NOMO-1 treated with DMSO at 0.1 percent for 48 hours (cell line): ENCODE measurements around the gene FILIP1L.

ENCODE experiments used
- DNase-seq: peaks from one replicate; lab custom pipeline; 2025; ENCODE audit not compliant: unreplicated experiment; lab: John Stamatoyannopoulos, UW

FILIP1L gene

GRCh38 chr3:99873269-99874102 is 240.8 kb downstream of the FILIP1L start:
- no peak for DNase-seq

- DNase-seq = peak; percentile 27
These were observed 241.4 kb downstream of the FILIP1L start for GRCh38 chr3:99872923-99873254.

- DNase-seq = no peak
These were observed 242.9 kb downstream of the FILIP1L start for GRCh38 chr3:99871231-99872045.

GRCh38 chr3:99870712-99871111 is 243.6 kb downstream of the FILIP1L start:
- DNase-seq = no peak

- no peak for DNase-seq
These were observed 244.7 kb downstream of the FILIP1L start for GRCh38 chr3:99869621-99870020.

DNA sequence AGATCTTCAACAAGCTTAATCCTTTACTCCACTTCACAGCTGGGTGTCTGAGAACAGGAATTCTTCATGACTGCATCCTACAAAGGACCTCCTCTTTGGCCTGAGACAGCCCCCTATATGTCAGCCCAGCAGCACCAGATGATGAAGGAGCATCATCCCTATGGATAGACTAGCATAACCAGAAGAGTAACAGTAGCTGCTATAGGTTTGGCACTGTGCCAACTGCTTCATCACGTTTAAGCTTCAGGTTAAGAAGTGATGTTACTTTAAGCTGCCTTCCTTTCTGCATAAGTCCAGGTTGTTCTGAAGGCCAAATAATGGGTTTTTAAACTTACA is 246.0 kb downstream of the FILIP1L start:
- DNase-seq = no peak

DNA sequence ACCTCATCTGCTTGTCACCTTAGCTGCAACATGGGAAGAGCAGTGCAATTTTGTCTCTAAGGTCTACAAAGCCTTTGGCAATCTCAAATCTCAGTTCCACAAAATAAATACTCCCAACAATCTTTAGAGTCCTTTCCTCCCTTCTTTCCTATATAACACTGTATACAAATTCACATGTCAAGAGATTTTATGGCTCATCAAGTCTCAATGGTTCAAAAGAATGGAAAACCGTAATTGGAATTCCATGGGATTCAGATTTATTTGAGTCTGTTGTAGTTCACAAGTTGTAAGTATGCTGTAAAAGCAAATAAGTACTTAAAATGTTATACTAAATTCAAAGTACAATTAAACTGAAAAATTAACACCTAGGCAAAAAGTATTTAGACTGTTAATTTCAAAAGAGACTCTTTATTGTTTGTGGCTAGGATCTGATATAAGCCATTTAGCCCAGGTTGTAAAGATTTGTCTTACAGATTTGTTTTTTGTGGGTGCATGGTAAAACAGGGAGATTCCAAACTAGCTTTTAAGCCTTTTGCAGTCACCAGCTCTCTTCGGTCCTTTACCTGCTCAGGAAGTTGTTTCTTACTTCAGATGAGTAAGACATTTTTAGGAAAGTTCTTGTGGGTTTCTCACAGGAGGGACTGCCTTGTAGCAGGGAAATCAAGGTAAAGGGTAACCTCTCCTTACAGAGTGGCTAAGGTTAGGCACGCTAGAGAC is 246.5 kb downstream of the FILIP1L start:
- DNase-seq = no peak

- no peak for DNase-seq
These were observed 248.0 kb downstream of the FILIP1L start for GRCh38 chr3:99866261-99866761.

DNA sequence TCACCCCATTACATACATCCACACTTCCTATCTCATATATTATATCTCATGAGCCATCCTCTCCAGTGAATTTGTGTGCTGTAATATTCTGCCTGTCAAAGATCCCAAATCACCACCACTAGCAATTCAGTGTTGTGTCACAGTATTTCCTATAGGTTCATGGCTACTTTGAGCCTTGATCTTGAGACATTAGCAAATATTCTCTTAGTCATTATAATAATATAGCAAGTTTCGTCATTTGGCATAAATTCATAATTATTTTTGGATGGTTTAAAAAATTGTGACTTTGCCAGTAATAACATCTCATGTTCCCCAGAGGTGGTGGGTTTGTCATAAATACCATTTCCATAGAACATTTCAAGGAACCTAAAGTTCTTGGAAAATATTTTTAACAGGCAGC is 249.0 kb downstream of the FILIP1L start:
- DNase-seq = no peak

DNA sequence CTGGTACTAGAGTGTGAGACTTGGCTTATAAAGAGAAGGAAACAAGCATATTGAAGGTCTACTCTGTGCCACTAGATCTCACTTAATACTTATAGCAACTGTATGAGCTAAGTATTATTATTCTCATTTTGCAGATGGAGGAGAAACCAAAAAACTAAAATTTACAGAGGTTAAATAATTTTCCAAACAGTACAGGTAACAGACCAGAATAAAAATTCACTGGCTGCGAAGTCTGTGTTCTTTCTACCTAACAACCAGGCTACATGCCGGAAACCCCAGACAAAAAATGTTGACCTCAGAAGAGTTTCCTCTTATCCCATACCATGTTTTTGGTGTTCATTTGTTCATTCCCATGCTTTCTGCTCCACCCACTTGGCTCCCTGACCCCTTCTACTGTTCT is 250.0 kb downstream of the FILIP1L start:
- no peak for DNase-seq

- DNase-seq = no peak
These were observed 250.7 kb downstream of the FILIP1L start for GRCh38 chr3:99863588-99863987.

GRCh38 chr3:99863002-99863401 is 251.3 kb downstream of the FILIP1L start:
- DNase-seq = no peak

- no peak for DNase-seq
These were observed 252.1 kb downstream of the FILIP1L start for GRCh38 chr3:99862208-99862607.

- DNase-seq = no peak
These were observed 253.1 kb downstream of the FILIP1L start for GRCh38 chr3:99861216-99861615.

DNA sequence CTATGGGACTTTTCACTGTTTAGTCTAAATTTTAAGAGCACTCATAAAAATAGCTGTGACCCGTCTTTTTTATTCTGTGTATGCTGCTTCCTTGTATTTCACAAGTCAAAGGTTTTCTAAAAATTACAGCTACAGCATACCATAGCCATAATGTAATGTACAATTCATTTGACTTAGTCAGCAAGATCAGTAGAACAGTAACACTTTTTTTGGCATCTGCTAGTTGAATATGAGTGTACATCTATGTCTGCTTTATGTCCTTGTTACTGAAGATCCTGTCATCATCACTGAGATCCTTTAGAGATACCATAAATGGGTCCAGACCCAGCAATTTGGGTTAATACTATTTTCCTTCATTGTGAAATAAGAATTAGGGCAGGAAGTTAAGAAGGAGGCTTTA is 254.5 kb downstream of the FILIP1L start:
- DNase-seq = no peak

DNA sequence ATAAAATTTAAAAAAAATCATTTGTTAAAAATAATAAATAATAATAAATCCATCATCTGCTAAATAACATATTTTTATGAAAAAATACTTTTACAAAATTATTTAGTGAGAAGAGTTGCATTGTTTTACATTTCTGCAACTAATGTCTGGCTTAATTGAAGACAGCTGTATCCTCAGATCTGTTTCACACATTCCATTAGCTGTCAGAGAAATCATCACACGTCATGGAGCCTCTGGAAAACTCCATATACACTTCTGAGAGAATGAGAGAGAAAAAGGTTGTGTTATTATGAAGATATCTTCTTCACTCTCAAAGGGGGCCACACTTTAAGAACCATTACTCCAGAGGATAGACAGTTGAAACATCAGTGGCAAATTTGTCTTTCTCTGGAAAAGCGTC is 255.8 kb downstream of the FILIP1L start:
- no peak for DNase-seq

- DNase-seq = no peak
These were observed 257.0 kb downstream of the FILIP1L start for GRCh38 chr3:99857278-99857677.

- no peak for DNase-seq
These were observed 257.7 kb downstream of the FILIP1L start for GRCh38 chr3:99856437-99857220.

- DNase-seq = no peak
These were observed 258.4 kb downstream of the FILIP1L start for GRCh38 chr3:99855900-99856299.

GRCh38 chr3:99854756-99855298 is 259.5 kb downstream of the FILIP1L start:
- DNase-seq = no peak

GRCh38 chr3:99852851-99853250 is 261.4 kb downstream of the FILIP1L start:
- no peak for DNase-seq
